Activated CD8-positive, alpha-beta memory T cell treated with anti-CD3 and anti-CD28 coated beads, Interleukin-2, amount 50 U/mL, for 48 hours (primary cell): Measurements from ENCODE around the gene RHEB.
A peak's percentile ranks its signal among the peaks of the same experiment; 100 is the strongest.

Experiments used
- DNase-seq: peaks from one replicate; pipeline ENCODE4 v3.0.0-alpha.2; 2020

RHEB gene

GRCh38 chr7:151524845-151525244, 5.2 kb upstream of the RHEB start:
- DNase-seq: no peak

GRCh38 chr7:151524331-151524730, 4.6 kb upstream of the RHEB start:
- DNase-seq: no peak

DNA sequence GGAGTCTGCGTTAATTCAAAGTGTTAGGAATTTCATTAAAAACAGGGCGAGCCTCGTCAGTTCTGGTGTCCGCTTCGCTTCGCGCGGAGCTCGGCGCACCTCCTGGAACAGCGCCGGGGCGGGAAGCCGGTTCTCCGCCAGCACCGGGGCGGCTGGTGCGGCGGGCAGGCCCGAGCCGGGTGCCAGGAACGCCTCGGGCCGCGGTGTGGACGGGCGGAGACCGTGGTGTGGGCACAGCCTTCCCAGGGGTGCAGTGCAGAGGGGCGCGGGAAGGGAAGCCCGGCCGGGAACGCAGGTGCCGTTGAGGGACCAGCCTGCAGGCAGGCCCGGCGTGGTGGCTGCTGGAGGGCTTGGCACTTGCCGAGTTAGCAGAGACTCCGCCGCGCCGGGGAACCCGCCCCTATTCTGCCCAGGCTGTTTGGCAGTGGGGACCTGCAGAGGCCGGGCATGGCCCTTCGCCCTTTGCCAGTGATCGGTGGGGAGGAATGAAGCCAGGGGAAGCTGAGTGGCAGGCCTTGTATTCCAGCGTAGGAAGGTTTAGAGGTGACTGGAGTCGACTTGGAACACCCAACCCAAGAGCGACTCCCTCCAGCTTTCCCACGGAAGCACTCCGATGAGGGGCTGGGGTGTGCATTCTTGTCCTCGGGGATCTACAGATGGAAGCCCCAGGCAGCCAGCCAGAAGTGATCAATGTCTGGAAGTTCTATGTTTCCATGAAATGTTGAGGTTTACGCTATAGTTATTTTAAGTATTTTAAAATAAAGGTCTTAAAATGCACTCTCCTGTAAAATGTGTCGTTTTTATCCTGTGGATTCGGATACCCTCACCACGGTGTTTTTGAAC, 945 bp upstream of the RHEB start:
- DNase-seq: peak; percentile 77

- DNase-seq: peak; percentile 80
Measured at GRCh38 chr7:151518947-151519764, 539 bp downstream of the RHEB start.

DNA sequence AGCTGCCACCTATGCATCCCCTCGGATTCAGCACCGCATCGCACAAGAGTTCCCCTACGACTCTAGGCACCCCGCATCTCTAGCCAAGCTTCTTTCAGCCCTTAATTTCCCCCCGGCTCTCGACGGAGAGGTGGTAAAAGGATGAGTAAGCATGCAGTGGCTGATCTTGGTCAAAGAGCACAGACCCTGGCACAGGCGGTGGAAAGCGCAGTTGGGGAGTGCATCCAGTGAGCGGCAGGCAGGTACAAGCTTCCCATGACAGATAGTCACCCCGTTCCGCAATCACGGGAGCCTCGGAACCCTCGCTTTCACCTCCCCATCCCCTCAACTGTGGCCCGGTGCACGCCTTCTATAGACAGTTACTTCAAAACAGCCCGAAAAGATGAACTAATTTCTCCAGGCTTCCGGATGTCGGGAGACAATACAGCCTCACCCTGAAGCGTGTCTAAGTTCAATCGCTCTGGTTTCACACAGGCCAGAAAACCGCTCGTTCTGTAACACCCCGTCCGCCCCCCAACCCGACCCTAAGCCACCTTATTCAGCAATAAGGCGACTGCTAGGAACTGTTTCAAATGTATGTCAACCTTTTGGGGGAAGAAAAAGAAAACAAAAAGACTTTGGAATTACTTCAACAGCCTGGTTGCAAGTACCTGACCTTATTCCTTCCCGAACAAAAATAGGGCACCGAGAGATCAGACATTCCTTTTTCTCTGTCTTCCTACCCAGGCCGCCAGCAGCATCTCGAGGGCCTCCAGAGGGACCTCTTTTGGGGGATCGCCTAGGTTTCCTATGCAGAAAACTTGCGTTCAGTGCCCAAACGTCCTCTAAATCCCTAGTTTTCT, 1.4 kb downstream of the RHEB start:
- DNase-seq: peak; percentile 79

- DNase-seq: no peak
Measured at GRCh38 chr7:151517601-151518104, 2.0 kb downstream of the RHEB start.

DNA sequence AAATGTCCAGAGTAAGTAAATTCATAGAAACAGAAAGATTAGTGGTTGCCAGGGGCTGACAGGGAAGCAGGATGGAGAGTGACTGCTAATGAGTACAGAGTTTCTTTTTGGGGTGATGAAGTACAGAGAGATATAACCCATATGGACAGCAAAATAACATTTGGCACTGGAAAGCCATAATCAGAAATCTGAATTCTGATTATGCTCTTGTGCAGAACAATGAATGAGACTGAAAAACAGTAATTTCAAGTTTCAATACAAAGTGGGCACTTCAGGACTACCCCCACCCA, 4.5 kb downstream of the RHEB start:
- no peak for DNase-seq

DNA sequence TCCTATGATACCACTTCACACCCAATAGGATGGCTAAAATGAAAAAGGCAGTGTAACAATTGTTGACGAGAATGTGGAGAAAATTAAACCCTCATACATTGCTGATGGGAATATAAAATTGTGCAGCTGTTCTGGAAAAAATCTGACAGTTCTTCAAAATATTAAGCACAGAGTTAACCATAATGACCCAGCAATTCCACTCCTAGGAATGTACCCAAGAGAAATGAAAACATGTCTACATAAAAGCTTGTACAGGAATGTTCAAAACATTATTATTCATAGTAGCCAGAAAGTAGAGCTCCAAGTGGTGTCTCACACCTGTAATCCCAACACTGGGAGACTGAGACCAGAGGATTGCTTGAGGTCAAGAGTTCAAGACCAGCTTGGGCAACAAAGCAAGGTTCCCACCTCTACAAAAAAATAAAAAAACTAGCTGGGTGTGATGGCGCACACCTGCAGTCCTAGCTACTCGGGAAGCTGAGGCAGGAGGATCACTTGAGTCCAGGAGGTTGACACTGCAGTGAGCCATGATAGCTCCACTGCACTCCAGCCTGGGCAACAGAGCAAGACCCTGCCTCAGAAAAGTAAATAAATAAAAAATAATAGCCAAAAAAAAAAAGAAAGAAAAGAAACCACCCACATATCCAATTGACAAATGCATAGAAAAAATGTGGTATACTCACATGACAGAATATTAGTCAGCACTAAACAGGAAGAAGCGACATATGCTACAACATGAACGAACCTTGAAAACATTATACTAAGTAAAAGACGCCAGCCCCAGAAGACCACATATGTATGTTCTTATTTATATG, 5.0 kb downstream of the RHEB start:
- DNase-seq: no peak

DNA sequence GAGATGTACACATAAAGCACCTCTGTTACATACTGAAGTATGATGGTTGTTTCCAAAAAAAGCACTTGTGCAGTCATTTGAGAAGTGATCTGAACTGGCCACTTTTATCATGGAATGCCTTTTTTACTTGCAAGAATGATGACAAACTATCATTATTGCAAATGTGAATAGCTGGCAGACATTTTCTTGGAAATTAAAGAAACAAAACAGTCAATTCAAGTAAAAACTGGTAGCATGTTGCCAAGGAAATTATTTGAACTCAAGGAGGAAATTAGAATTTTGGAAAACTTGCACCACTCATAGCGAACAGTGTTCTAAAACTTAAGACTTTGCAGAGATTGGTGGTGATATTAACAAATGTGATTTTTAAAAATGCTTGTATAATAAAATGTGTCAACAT, 6.6 kb downstream of the RHEB start:
- DNase-seq: no peak

DNA sequence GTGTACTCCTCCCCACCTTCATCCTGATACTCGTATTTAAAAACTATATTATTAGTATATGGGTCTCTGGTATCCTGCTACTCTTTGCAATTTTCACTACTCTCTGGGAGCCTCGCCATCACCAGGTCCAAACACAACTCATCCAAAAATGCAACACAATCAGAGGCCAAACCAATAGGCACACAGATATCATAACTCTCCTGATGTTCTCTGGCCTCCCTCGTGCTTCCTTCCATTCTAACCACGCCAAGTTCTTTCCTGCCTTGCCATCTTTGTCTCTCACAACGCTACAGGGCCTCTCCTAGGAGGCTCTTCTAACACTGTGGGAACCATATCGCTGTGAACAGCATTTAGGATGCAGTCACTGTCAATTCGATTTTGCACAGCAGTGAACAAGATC, 7.3 kb downstream of the RHEB start:
- DNase-seq: no peak

DNA sequence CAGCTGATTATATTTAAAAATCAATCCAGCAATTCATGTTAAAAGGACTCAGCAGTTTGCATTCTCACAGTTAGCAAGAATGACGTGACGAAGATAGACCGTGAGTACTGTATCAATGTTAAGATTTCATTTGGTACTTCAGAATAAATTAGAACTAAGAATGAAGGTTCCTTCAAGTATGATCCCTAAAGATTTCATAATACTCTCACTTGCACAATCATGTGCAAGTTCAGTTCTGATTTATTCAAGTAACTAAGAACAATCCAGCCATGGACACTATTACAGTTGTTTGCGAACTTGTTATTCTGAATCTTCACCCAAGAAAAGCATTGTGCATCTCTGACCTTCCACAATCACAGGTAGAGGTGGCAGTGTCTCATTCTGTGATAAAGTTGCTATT, 7.7 kb downstream of the RHEB start:
- DNase-seq: no peak

GRCh38 chr7:151511270-151511669, 8.4 kb downstream of the RHEB start:
- DNase-seq: no peak

- no peak for DNase-seq
Measured at GRCh38 chr7:151509670-151510333, 9.9 kb downstream of the RHEB start.

GRCh38 chr7:151508991-151509390, 10.7 kb downstream of the RHEB start:
- DNase-seq: no peak

DNA sequence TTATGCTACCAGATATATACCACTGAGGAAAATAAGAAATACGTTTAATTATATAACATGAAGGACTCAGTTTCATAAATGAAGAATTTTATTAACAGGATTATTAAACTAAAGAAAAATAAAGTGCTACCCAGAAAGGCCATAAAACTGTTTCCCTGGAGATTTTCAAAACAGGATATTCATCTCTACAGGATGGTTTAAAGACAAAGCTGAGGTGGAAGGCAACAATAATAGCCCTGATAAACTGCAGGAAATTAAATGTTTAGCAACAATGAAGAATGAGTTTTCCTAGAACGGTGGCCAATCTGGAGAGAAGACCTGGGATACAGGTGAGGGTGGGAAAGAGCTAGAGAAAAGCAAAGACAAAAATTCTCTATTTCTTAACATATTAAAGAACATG, 11.9 kb downstream of the RHEB start:
- no peak for DNase-seq

GRCh38 chr7:151506901-151507382, 12.8 kb downstream of the RHEB start:
- DNase-seq: no peak

- DNase-seq: no peak
Measured at GRCh38 chr7:151505836-151506468, 13.7 kb downstream of the RHEB start.

DNA sequence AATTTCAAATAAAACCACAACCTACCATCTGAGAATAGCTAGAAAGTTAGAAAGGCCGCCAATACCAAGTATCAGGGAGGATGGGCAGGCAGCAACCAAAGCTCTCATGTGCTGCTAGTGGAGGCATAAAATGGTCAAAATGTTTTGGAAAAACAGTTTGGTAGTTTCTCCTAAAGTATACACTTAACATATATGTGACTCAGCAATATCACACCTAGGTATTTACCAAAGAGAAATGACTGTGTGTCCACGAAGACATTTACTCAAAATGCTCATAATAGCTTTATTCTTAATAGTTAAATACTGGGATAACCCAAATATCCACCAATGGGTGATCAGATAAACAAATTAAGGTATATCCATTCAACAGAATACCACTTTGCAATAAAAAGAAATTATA, 14.3 kb downstream of the RHEB start:
- DNase-seq: no peak

DNA sequence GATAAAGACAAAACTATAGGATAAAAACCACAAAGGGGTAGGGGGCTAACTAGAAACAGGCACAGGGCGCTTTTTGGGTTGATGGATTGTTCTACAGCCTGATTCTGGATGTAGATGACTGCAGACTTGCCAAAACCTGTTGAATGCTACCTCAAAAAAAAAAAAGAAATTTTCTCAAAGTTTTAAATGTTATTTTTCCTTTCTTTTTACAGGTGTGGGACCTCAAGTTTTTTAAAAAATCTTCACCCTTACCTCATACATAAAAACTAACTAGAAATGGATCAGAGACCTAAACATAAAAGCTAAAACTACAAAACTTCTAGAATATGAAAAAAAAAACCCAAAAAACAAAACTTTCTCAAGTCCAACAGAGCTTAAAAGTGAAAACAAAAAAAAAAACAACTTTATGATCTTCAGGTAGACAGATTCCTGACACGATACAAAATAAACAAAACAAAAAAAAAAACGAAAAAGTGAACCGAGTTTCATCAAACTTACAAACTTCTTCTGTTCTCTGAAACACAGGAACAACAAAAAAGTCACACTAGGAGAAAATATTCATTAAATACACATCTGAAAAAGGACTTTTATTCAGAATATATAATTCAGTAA, 14.9 kb downstream of the RHEB start:
- no peak for DNase-seq

DNA sequence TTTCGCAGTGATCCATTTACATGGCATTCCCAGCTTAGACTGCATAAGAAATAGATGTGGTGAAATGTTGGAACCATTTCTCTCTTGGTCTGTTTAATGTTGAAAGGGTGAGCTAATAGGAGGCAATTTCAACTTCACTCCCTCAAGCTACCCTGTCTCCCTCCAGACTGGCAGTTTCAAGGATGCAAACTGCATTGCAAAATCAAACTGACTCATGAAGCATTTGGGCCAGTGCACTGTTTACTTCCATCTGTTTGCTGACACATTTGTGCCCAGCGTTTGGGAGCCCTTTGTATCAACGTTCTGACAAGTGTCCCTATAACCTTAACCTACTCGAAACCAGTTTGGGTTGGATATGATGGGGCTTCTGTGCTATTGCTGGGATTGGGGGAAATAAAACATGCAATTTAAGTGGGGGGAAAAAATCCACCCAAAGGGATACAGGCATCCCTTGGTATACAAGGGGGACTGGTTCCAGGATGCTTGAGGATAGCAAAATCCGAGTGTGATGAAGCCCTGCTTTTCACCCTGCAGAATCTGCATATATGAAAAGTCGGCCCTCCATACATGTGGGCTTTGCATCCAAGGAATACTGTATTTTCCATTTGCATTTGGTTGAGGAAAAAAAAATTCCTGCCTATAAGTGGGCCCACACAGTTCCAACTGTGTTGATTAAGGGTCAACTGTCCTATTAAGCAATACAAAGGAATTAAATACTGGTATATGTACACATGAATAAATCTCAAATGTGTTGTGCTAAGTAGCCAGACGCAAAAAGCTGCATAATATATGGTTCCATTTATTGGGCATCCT, 15.6 kb downstream of the RHEB start:
- no peak for DNase-seq
